Measurements from ENCODE around the gene GCM1.
"Not testable (repeated sequence)": the region's sequence is repeated elsewhere in the genome, so short reads cannot be mapped to it uniquely, and the experiment has no call there.

The GCM1 gene

DNA sequence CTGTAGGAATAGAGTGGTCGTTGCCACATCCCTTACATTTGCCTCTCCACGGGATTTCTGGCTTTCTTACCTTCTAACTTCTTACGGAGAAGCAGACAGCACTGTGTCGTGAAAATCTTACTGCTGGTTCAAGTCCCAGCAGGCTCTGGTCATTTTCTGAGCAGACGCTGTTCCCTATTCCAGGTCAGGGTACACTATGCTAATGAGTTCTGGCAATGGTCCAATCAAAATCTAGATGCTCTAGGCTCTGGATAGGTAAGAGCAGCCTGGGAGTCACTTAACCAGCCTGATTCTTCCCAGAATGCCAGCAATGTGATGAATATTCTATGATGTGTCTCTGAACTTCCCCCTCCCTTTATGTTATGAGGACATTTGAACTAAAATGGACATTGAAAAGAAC lies at the start of gene GCM1:
TSS of gene GCM1 (minus strand) at position 158 of the 400 bp plus-strand sequence. CDS start 3,209 bp downstream, outside the sequence.
- DNase-seq, result no peak

- DNase-seq, result no peak
These were observed 48.9 kb upstream of the GCM1 start for GRCh38 chr6:53197553-53197952.

- no peak for DNase-seq
These were observed 46.4 kb upstream of the GCM1 start for GRCh38 chr6:53195048-53195447.

DNA sequence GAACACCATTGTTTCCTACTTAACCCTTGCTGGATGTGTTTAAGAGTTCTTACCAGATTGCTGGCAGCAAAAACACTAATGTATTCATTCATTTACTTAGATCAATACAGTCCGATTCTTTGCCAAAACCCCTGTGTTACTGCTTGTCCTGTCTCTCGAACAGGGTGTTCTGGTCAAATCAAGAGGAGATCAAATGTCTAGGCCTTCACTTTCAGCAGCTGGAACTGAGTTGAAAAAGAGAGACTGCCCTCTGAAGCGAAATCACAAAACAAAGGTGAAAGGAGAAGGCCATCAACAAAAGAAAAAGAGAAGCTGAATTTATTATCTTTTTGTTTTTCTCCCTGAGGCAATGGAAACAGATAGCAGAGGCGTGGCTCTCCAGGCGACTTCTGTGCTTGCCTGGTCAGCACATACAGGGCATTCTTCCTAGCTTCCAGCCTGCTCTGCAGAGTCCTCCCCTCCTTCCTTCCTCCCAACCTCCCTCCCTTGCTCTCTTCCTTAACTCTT lies 44.1 kb upstream of the GCM1 start:
- peak; percentile 19 for DNase-seq

DNA sequence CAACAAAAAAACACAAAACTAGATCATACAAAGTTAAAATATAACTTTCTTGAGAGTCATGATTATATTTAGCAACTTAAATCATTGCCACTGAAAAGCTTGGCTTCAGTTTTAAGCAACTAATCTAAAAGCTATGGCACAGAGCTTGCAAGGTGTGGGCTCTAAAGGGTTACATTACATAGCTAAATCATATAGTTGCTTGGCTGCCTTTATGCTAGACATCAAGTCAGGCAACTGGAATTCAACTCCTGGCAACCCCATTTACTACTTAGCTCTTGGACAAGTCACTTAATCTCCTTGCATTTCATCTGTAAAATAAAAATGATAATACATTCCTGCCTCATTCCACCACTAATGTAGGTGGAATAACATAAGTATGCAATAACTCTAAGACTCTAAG lies 40.9 kb upstream of the GCM1 start:
- DNase-seq, result no peak

GRCh38 chr6:53188833-53189232 lies 40.2 kb upstream of the GCM1 start:
- no peak for DNase-seq

DNA sequence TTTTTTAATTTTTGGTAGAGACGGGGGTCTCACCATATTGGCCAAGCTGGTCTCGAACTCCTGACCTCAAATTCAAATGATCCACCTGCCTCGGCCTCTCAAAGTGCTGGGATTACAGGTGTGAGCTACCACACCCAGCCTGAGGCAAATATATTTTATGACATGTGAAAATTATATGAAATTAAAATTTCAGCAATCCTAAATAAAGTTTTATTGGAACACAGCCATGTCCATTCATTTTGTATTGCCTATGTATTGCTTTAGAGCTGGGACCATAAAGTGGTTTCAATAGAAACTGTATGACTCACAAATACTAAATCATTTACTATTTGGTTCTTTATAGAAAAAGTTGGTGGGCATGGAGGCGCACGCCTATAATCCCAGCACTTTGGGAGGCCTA lies 32.0 kb upstream of the GCM1 start:
- no peak for DNase-seq

- DNase-seq, result peak; percentile 25
These were observed 31.5 kb upstream of the GCM1 start for GRCh38 chr6:53179961-53180651.

DNA sequence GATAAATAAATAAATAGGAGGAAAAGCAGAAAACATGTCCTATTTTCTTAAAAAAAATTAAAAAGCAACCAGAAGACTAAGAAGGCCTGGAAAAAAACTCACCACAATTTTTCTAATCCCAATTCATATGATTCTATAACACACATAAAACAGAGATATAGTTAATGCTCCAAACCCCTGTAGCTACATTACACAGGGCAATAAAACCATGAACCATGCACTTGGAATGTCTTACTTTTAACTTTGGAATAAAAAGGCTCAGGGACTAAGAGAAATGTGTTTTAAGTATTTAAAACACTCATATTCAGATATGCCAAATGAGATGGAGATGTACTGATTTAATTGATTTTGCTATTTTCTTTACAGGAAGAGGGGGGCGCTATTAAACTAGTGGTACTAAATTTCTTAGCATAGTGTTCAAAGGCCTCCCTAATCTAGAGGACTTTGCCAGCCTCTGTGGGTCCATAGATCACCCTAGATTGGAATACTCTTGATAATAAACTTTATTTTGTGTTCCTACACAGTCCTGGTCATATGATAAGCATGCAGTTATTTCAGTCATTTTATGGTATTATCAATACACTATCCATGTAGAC lies 30.3 kb upstream of the GCM1 start:
- no peak for DNase-seq

- no peak for DNase-seq
These were observed 26.4 kb upstream of the GCM1 start for GRCh38 chr6:53175027-53175426.

GRCh38 chr6:53172468-53172803 lies 23.8 kb upstream of the GCM1 start:
- DNase-seq, result no peak

- DNase-seq, result peak; percentile 25
These were observed 23.2 kb upstream of the GCM1 start for GRCh38 chr6:53171605-53172467.

GRCh38 chr6:53168516-53169267 lies 20.1 kb upstream of the GCM1 start:
- no peak for DNase-seq

- no peak for DNase-seq
These were observed 16.7 kb upstream of the GCM1 start for GRCh38 chr6:53165293-53165692.

- no peak for DNase-seq
These were observed 14.0 kb upstream of the GCM1 start for GRCh38 chr6:53162606-53163005.

DNA sequence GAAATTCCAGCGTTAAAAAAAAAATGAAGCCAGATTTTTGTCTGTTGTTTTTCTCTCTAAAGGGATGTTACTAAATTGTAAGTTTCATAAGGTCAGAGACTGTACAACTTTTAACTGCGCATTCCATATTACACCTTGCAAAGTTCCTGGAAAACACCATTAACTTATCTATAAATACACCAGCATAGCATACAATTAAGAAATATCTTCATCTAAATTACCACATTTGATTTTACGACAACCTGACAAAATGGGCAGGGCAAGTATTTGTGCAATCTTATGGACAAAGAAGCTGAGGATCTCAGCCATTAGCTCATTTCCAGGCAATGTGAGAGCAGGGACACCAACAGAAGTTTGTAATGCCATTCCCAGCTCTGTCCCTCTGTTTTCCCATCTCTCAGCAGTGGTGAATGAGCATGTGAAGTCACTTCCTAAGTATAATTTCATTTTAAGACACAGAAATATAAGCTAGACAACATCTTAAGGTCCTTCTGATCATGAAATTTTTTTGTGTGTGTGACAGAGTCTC lies 12.9 kb upstream of the GCM1 start:
- no peak for DNase-seq

- DNase-seq, result no peak
These were observed 10.9 kb upstream of the GCM1 start for GRCh38 chr6:53159558-53159957.

- not testable (repeated sequence) for DNase-seq
These were observed 9.4 kb upstream of the GCM1 start for GRCh38 chr6:53158076-53158475.

DNA sequence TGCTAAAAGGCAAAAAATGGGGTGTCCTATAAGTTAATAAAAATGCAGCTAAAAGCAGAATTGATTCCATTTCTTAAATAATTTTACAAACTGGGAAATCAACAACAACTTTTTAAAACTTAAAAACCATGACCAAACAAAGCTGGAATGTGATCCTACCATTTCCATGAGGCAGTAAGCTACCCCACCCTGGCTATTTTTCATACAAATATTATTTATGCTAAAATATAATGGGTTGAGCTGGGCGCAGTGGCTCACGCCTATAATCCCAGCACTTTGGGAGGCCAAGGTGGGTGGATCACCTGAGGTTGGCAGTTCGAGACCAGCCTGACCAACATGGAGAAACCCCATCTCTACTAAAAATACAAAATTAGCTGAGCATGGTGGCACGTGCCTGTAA lies 6.6 kb upstream of the GCM1 start:
- not testable (repeated sequence) for DNase-seq

DNA sequence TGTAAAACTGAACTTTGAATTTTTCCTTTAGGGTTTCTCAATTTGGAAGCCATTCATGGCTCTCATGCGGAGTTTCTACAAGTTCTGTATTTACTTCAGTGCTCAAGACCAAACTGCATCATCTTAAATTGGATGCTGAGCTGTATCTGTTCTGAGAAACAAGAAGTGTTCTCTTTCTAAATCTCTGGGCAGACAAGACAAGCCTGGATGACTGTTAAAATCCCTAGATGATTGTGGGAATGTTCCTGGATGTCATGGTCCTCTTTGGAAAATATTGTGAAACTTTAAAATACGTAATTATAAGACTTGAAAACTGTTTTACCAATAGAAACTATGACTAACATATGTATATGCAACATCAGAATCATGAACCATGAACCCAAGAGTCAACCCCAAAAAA lies 6.2 kb upstream of the GCM1 start:
- DNase-seq, result no peak

GRCh38 chr6:53154071-53154470 lies 5.4 kb upstream of the GCM1 start:
- DNase-seq, result no peak

GRCh38 chr6:53152576-53152975 lies 3.9 kb upstream of the GCM1 start:
- no peak for DNase-seq

- no peak for DNase-seq
These were observed 3.0 kb upstream of the GCM1 start for GRCh38 chr6:53151676-53152075.

All from NCI-H446 treated with DMSO at 0.1 percent for 48 hours (cell line).